VCaP (cell line): Measurements from ENCODE around the gene CMC4.
A peak's percentile ranks its signal among the peaks of the same experiment; 100 is the strongest.

Source experiments
- H3K27ac ChIP-seq: fragments of 450-650 bp; 2 replicates; pipeline ENCODE4 v1.5.1; 2017
- TF ChIP-seq, protein P1 (sequence below): fragments of 450-650 bp; conservative IDR thresholded peaks from 2 replicates; pipeline ENCODE4 v1.5.1; 2017; ENCODE audit warnings: mild to moderate bottlenecking, moderate library complexity

Gene CMC4

GRCh38 chrX:155052738-155053498, 18.0 kb downstream of the CMC4 start:
- TF ChIP-seq, protein P1, sequence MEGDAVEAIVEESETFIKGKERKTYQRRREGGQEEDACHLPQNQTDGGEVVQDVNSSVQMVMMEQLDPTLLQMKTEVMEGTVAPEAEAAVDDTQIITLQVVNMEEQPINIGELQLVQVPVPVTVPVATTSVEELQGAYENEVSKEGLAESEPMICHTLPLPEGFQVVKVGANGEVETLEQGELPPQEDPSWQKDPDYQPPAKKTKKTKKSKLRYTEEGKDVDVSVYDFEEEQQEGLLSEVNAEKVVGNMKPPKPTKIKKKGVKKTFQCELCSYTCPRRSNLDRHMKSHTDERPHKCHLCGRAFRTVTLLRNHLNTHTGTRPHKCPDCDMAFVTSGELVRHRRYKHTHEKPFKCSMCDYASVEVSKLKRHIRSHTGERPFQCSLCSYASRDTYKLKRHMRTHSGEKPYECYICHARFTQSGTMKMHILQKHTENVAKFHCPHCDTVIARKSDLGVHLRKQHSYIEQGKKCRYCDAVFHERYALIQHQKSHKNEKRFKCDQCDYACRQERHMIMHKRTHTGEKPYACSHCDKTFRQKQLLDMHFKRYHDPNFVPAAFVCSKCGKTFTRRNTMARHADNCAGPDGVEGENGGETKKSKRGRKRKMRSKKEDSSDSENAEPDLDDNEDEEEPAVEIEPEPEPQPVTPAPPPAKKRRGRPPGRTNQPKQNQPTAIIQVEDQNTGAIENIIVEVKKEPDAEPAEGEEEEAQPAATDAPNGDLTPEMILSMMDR: no peak
- H3K27ac ChIP-seq: no peak overlapping the region

DNA sequence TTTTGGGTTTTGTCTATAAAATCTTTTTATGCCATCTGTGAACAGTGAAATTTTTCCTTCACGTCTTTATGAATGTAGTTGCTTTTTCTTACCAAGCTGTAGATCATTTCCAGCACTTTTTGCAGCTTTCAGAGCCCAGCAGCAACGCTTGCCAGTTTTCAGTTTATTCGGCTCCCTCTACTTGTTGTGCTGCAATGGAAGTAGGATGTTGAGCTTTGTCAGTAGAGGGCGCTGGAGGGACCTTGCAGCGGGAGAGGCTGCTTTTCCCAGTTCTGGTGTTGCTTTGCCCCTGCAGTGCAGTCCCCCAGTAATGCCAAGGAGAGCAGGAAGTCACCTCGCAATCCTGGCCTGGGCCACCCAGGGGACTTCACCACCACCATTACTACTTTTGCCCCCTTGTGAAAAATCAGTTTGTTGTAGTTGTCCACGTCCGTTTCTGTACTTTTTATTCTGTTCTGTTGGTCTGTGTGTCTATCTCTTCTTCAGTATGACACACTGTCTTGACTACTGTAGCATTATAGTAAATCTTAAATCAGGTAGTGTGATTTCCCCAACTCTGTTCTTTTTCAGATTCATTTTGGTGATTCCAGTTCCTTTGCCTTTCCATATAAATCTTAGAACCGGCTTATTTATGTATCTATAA, 21.8 kb downstream of the CMC4 start:
- H3K27ac ChIP-seq: no peak overlapping the region

GRCh38 chrX:155046811-155047528, 24.0 kb downstream of the CMC4 start:
- no peak overlapping the region for H3K27ac ChIP-seq
- TF ChIP-seq, protein P1: no peak

More for the DNA sequence above, 21.8 kb downstream of the CMC4 start:
- TF ChIP-seq, protein P1: peak; percentile 50

GRCh38 chrX:155046129-155046810, 24.7 kb downstream of the CMC4 start:
- TF ChIP-seq, protein P1: no peak
- H3K27ac ChIP-seq: no peak overlapping the region

DNA sequence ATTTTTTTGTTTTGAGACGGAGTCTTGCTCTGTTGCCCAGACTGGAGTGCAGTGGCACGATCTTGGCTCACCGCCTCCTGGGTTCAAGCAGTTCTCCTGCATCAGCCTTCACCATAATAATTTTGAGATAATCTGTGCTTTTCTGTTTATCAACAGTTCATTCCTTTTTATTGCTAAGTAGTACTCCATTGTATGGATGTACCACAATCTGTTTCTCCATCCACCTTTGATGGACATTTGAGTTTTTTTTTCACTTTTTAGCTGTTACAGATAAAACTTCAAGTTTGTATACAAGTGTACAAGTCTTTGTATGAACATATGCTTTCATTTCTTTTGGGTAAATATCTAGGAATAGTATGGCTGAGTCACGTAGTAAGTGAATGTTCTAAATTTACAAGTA, 35.2 kb downstream of the CMC4 start:
- TF ChIP-seq, protein P1: no peak
- H3K27ac ChIP-seq: no peak overlapping the region

DNA sequence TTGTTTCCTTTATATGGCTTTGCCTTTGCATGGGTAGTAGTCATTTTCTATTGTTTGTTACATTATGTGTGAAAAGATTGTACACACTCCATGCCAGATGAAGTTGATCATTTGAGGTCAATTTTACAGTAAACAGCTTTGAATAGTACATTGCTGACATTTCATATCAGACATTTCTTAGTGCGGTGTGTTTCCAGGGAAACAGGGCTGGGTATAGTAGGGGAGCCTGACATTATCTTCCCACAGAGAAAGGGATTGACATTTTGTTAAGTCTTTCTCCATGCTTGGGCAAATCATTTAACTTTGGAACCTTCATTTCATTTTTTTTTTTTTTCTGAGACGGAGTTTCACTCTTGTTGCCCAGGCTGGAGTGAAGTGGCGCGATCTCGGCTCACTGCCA, 39.3 kb downstream of the CMC4 start:
- TF ChIP-seq, protein P1: no peak

GRCh38 chrX:155028877-155029291, 42.1 kb downstream of the CMC4 start:
- TF ChIP-seq, protein P1: no peak
- peak overlapping the region; percentile 92 for H3K27ac ChIP-seq

More for the DNA sequence above, 39.3 kb downstream of the CMC4 start:
- H3K27ac ChIP-seq: no peak overlapping the region
